Adrenal gland (tissue), 5 donors: Measurements from ENCODE around the gene ITGA11.

Source experiments
- CTCF ChIP-seq, 6 experiments: fragments of 450-650 bp in 4 of 6; fragments of 200-600 bp in 2 of 6; sonication (generic) in 1 of 6; IDR thresholded peaks; 1 replicate in 5 of 6; 2 replicates in 1 of 6; pipeline versions ENCODE4 v1.5.1 to v1.8.0; 2016 to 2021; ENCODE audit warnings: antibody characterized with exemption in 6 of 6, mild to moderate bottlenecking in 2 of 6, moderate library complexity in 1 of 6
- POLR2A ChIP-seq, 2 donors: fragments of 450-650 bp; IDR thresholded peaks; one replicate each; pipeline ENCODE4 v1.6.1; 2017; ENCODE audit warnings: antibody characterized with exemption in 2 of 2, mild to moderate bottlenecking in 2 of 2, moderate library complexity in 1 of 2
- donor health status: DM: no; HTN: no; CAD: no.

- TF ChIP-seq POLR2A (IDR thresholded peaks at IDR 0.05) (no peak), CTCF (IDR thresholded peaks at IDR 0.05) (no peak)
Measured at GRCh38 chr15:68414206-68414555, 17.8 kb downstream of the ITGA11 start.
